ENCODE results near the gene NOL4L. TPM values are rescaled to one million over a fixed set of nuclear protein-coding genes. Genes with fewer than 3 reads are reported as not detected.

Gene NOL4L
- total RNA-seq, 4 donors from 2014 or later, result 45.6 to 105 (median 85.9) TPM

- intact Hi-C loops (cut with DNase I; ENCODE audit: low total_unique reads), result loop anchor here (5.0 kb wide), 1 partner anchor 67 kb away; no protein-coding TSS in a partner anchor
- no peak overlapping the region for H3K4me3 ChIP-seq
- peaks cover 0 to 14% (median 1%) of the 10 kb centered on the region in 4 donors for H3K36me3 ChIP-seq
- no peak for TF ChIP-seq POLR2A (IDR thresholded peaks at IDR 0.05)
- H3K4me1 ChIP-seq, result peaks cover 0 to 14% (median 9%) of the 10 kb centered on the region in 4 donors
- no peaks in the 10 kb centered on the region for H3K27me3 ChIP-seq
- no peaks in the 10 kb centered on the region for H3K9me3 ChIP-seq
- in situ Hi-C loops (cut with MboI; ENCODE audit: low pct_ligation_motif_present in 1 of 4, low pct_unique_long_range_greater_than_20kb in 1 of 4, low sequenced_read_pairs in 3 of 4), result no loop called here
- DNase-seq, result peak; percentile 2
- WGBS, 2 donors (ENCODE audit: low coverage in 1 of 2), result 84 to 89% methylated on average over 3 to 7 of the region's 7 CpGs
- H3K27ac ChIP-seq, result no peak overlapping the region
These were observed 140.5 kb downstream of the NOL4L start for GRCh38 chr20:32444474-32445220.

DNA sequence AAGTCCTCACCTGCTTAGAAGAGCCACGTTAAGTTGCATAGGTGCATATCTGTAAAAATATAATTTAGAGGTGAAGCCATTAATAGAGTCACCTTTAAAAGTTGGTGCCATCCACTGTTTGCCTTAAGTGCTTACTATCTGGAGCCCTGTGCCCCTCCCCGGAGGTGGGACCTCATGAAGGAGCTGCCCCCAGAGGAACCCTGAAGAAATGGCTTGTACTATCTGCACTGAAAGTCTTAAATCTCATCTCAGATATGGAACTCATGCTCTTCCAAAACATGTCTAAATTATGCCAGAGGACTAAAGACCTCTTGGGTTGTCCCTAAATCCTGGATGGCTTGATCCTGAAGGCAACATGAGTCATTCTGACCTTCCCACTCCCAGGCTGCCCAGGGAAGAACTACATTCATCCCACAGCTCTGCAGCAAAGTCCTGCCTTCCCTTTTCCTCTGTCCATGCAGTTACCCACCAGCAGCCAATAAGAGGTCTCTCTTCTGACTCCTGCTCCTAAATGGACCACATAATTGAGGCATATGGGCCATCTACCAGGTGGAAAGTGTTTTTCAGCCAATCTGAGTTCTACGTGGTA, 141.7 kb downstream of the NOL4L start:
- Histone ChIP-seq H3K36me3 (peaks cover 0 to 16% (median 3%) of the 10 kb centered on the region in 4 donors), H3K4me3 (no peak overlapping the region), H3K27me3 (no peaks in the 10 kb centered on the region), H3K4me1 (peaks cover 0 to 10% (median 4%) of the 10 kb centered on the region in 4 donors), H3K9me3 (no peaks in the 10 kb centered on the region), H3K27ac (no peak overlapping the region)
- peak; percentile 4 for DNase-seq
- in situ Hi-C loops (cut with MboI; ENCODE audit: low pct_ligation_motif_present in 1 of 4, low pct_unique_long_range_greater_than_20kb in 1 of 4, low sequenced_read_pairs in 3 of 4), result no loop called here
- TF ChIP-seq POLR2A (IDR thresholded peaks at IDR 0.05), result no peak
- TF ChIP-seq POLR2AphosphoS5 (IDR thresholded peaks at IDR 0.05), result no peak
- no peak for TF ChIP-seq CTCF (IDR thresholded peaks at IDR 0.05)
- TF ChIP-seq EP300 (IDR thresholded peaks at IDR 0.05; ENCODE audit: low read depth), result no peak
- intact Hi-C loops (cut with DNase I; ENCODE audit: low total_unique reads), result loop anchor here (5.0 kb wide), 1 partner anchor 66 kb away; no protein-coding TSS in a partner anchor
- 55 to 82% methylated on average over 2 to 3 of the region's 3 CpGs for WGBS, 2 donors (ENCODE audit: low coverage in 1 of 2)

DNA sequence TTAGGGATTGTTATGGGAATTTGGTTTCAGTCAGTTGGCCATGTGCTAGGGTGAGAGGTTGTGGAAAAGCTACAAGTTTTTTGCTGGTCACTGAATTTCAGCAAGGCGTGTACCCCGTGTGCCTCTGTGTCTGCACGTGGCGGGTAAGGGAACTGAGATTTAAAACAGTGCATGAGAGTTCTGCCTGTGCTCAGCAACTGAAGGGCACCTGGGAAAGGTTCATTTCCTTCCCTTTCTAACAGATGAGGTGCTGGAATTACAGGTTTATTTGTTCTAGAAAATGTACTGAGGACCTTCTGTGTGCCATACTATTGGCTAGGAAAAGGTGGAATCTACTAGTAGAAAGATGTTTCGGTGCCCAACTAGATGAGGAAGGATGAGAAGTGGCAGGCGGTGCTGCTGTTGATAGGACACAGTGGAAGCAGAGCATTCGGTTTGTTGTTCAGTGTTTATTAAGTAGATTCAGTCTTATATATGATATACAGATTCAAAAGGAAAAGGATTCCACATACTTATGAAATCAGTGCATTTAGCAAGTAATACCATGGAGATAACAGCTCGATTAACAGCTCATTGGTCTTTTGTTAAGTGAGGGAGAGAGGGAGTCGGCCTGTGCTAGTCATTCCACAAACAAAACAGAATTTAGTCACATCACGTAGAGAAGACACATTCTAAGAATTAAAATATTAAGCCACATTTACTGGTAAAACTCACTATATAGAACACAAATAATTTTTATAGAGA, 142.3 kb downstream of the NOL4L start:
- intact Hi-C loops (cut with DNase I; ENCODE audit: low total_unique reads), result loop anchor here (5.0 kb wide), 1 partner anchor 66 kb away; no protein-coding TSS in a partner anchor

GRCh38 chr20:32441638-32442037, 143.5 kb downstream of the NOL4L start:
- no peaks in the 10 kb centered on the region for H3K4me1 ChIP-seq
- 93 to 100% methylated on average over 1 to 4 of the region's 4 CpGs for WGBS, 2 donors (ENCODE audit: low coverage in 1 of 2)
- intact Hi-C loops (cut with DNase I; ENCODE audit: low total_unique reads), result loop anchor here (5.0 kb wide), 1 partner anchor 64 kb away; no protein-coding TSS in a partner anchor
- H3K9me3 ChIP-seq, result no peaks in the 10 kb centered on the region
- no peak overlapping the region for H3K4me3 ChIP-seq
- no peak overlapping the region for H3K27ac ChIP-seq
- no peaks in the 10 kb centered on the region for H3K27me3 ChIP-seq
- peaks cover 0 to 19% (median 8%) of the 10 kb centered on the region in 4 donors for H3K36me3 ChIP-seq
- DNase-seq, result no peak
- TF ChIP-seq POLR2A (IDR thresholded peaks at IDR 0.05), result no peak
- no peak for TF ChIP-seq CTCF (IDR thresholded peaks at IDR 0.05)
- no peak for TF ChIP-seq EP300 (IDR thresholded peaks at IDR 0.05; ENCODE audit: low read depth)
- no peak for TF ChIP-seq POLR2AphosphoS5 (IDR thresholded peaks at IDR 0.05)
- in situ Hi-C loops (cut with MboI; ENCODE audit: low pct_ligation_motif_present in 1 of 4, low pct_unique_long_range_greater_than_20kb in 1 of 4, low sequenced_read_pairs in 3 of 4), result no loop called here

More for the DNA sequence above, 142.3 kb downstream of the NOL4L start:
- Histone ChIP-seq H3K4me1 (peaks cover 0 to 5% (median under 1%) of the 10 kb centered on the region in 4 donors), H3K9me3 (no peaks in the 10 kb centered on the region), H3K4me3 (no peak overlapping the region), H3K27me3 (no peaks in the 10 kb centered on the region), H3K36me3 (peaks cover 0 to 21% (median 6%) of the 10 kb centered on the region in 4 donors), H3K27ac (no peak overlapping the region)
- WGBS, 2 donors (ENCODE audit: low coverage in 1 of 2), result 60 to 67% methylated on average over 6 to 10 of the region's 10 CpGs
- no peak for TF ChIP-seq EP300 (IDR thresholded peaks at IDR 0.05; ENCODE audit: low read depth)
- in situ Hi-C loops (cut with MboI; ENCODE audit: low pct_ligation_motif_present in 1 of 4, low pct_unique_long_range_greater_than_20kb in 1 of 4, low sequenced_read_pairs in 3 of 4), result no loop called here
- no peak for DNase-seq

- in situ Hi-C loops (cut with MboI; ENCODE audit: low pct_ligation_motif_present in 1 of 4, low pct_unique_long_range_greater_than_20kb in 1 of 4, low sequenced_read_pairs in 3 of 4), result no loop called here
- Histone ChIP-seq H3K4me3 (no peak overlapping the region), H3K36me3 (peaks cover 0 to 28% (median 10%) of the 10 kb centered on the region in 4 donors), H3K4me1 (no peaks in the 10 kb centered on the region), H3K9me3 (no peaks in the 10 kb centered on the region), H3K27ac (no peak overlapping the region), H3K27me3 (no peaks in the 10 kb centered on the region)
- intact Hi-C loops (cut with DNase I; ENCODE audit: low total_unique reads), result loop anchor here (5.0 kb wide), 1 partner anchor 63 kb away; no protein-coding TSS in a partner anchor
- TF ChIP-seq CTCF (IDR thresholded peaks at IDR 0.05) (no peak), POLR2AphosphoS5 (IDR thresholded peaks at IDR 0.05) (no peak), EP300 (IDR thresholded peaks at IDR 0.05; ENCODE audit: low read depth) (no peak), POLR2A (IDR thresholded peaks at IDR 0.05) (no peak)
- 87 to 96% methylated on average over 3 to 4 of the region's 4 CpGs for WGBS, 2 donors (ENCODE audit: low coverage in 1 of 2)
- DNase-seq, result no peak
These were observed 144.4 kb downstream of the NOL4L start for GRCh38 chr20:32440758-32441078.
